ENCODE results near the gene CREBRF.

CREBRF gene, protein sequence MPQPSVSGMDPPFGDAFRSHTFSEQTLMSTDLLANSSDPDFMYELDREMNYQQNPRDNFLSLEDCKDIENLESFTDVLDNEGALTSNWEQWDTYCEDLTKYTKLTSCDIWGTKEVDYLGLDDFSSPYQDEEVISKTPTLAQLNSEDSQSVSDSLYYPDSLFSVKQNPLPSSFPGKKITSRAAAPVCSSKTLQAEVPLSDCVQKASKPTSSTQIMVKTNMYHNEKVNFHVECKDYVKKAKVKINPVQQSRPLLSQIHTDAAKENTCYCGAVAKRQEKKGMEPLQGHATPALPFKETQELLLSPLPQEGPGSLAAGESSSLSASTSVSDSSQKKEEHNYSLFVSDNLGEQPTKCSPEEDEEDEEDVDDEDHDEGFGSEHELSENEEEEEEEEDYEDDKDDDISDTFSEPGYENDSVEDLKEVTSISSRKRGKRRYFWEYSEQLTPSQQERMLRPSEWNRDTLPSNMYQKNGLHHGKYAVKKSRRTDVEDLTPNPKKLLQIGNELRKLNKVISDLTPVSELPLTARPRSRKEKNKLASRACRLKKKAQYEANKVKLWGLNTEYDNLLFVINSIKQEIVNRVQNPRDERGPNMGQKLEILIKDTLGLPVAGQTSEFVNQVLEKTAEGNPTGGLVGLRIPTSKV

DNA sequence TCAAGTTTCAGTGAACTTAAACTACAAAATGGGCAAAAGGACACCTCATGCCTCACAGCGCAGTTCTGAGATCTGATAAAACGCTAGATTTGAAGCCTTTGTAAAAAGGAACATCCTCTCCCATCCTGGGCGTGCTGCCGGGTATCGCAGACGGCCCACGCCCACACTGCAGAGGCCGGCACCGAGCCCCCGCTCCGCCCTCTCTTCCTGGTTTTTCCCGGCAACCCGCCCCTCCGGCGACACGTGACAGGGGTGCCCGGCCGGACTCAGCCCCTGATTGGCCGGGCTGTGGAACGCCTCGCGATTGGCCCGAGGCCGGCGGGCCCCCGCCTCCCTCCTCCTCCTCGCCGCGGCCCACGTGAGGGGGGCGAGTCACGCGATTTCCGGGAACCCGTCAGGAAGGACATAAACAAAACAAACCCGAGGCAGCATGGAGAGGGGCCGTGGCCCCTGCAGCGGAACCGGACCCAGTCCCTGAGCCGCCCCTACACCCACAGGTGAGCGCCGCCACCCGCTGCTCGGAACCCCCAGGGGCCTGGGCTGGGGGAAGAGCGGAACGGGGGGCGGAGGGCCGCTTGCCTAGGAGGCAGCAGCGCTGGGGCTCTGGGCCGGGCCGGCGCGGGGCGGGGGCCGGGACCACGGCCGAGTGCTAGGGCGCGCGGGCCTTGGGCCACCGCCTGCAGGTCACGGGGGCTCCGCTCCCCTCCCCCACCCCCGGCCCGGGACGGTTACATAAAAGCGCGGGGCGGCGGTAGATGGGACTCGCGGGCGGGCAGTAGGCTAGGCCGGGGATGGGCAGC, at the start of gene CREBRF:
TSS of gene CREBRF (plus strand) at position 370 of the 800 bp plus-strand sequence. CDS start 24,424 bp downstream, outside the sequence.
- H3K36me3 ChIP-seq (ENCODE audit: control insufficient read depth in 2 of 2, insufficient read depth in 2 of 2, low read length in 2 of 2) = no peaks in the 10 kb centered on the region
- peak within 1 kb of the TSS; percentile 91 for H3K27ac ChIP-seq (ENCODE audit: low read length)
- peaks cover 9% of the 10 kb centered on the region for H3K4me1 ChIP-seq (ENCODE audit: control insufficient read depth, insufficient read depth, low read length)
- peak within 1 kb of the TSS; percentile 83 to 91 for H3K9ac ChIP-seq (ENCODE audit: low read length in 2 of 2)
- H3K9me3 ChIP-seq (ENCODE audit: control insufficient read depth in 2 of 2, low read length in 2 of 2) = no peaks in the 10 kb centered on the region
- H3K4me3 ChIP-seq (ENCODE audit: low read length in 2 of 2) = peak within 1 kb of the TSS; percentile 95 to 98
- H3K27me3 ChIP-seq (ENCODE audit: control insufficient read depth in 1 of 2, insufficient read depth in 2 of 2, low read length in 2 of 2) = peaks cover 3 to 5% of the 10 kb centered on the region in 2 donors

DNA sequence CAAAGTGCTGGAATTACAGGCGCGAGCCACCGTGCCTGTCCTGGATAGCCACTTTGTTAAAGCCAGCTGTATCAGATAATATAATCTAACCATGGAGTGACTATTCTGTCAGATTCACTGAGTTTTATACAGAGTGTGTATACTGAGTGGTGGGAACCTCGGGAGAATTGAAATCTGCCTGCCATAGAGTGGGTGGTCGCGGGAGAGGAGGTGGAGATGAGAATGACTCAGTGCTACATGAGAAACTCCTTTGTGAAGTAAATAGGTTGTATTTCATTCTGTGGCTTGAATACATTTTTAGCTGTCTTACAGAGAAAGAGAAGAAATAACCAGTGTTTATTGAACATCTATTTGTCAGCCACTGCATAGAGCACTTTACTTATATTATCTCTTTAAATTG, 46.1 kb upstream of the CREBRF start:
- Histone ChIP-seq H3K27ac (ENCODE audit: low read length) (no peak overlapping the region), H3K4me1 (ENCODE audit: control insufficient read depth, insufficient read depth, low read length) (peaks cover 5% of the 10 kb centered on the region), H3K4me3 (ENCODE audit: low read length in 2 of 2) (no peak overlapping the region), H3K9ac (ENCODE audit: low read length in 2 of 2) (no peak overlapping the region), H3K36me3 (ENCODE audit: control insufficient read depth in 2 of 2, insufficient read depth in 2 of 2, low read length in 2 of 2) (no peaks in the 10 kb centered on the region), H3K9me3 (ENCODE audit: control insufficient read depth in 2 of 2, low read length in 2 of 2) (no peaks in the 10 kb centered on the region), H3K27me3 (ENCODE audit: control insufficient read depth in 1 of 2, insufficient read depth in 2 of 2, low read length in 2 of 2) (no peaks in the 10 kb centered on the region)

DNA sequence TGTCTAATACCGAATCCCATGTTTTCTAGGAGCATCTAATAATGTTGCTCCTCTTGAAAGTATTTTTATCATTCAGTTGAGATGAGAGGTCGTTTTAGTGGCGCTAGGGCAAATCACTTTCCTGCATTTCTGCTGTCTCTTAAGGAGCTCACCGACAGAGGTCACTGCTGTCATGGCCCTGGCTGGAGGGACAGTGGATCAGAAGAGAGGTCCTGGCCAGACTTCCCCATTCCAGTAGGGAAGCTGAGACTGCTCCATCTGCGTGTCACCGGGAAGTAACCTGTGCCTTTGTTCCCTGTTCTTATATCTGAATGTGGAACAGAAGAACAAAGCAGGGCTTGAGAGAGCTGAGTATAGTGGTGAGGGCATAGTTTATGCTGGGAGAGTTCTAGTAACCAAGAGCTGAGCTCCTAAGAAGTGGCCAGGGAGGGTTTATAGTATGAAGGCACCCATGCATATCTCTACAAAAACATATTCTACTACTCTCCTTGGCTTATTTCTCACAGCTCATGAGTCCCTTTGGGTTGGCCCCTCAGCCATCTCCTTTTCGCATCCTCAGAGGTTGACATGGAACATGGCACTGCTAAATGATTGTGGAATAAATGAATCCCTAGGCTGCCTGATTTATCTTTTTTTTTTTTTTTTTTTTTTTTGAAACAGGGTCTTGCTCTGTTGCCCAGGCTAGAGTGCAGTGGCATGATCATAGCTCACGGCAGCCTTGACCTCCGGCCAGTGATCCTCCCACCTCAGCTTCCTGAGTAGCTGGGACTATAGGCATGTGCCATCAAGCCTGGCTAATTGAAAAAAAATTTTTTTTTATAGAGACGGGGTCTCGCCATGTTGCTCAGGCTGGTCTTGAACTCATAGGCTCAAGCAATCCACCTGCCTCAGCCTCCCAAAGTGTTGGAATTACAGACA, 45.3 kb upstream of the CREBRF start:
- Histone ChIP-seq H3K4me3 (ENCODE audit: low read length in 2 of 2) (no peak overlapping the region), H3K9me3 (ENCODE audit: control insufficient read depth in 2 of 2, low read length in 2 of 2) (no peaks in the 10 kb centered on the region), H3K9ac (ENCODE audit: low read length in 2 of 2) (no peak overlapping the region), H3K27ac (ENCODE audit: low read length) (no peak overlapping the region), H3K4me1 (ENCODE audit: control insufficient read depth, insufficient read depth, low read length) (peaks cover 9% of the 10 kb centered on the region), H3K36me3 (ENCODE audit: control insufficient read depth in 2 of 2, insufficient read depth in 2 of 2, low read length in 2 of 2) (no peaks in the 10 kb centered on the region), H3K27me3 (ENCODE audit: control insufficient read depth in 1 of 2, insufficient read depth in 2 of 2, low read length in 2 of 2) (no peaks in the 10 kb centered on the region)

DNA sequence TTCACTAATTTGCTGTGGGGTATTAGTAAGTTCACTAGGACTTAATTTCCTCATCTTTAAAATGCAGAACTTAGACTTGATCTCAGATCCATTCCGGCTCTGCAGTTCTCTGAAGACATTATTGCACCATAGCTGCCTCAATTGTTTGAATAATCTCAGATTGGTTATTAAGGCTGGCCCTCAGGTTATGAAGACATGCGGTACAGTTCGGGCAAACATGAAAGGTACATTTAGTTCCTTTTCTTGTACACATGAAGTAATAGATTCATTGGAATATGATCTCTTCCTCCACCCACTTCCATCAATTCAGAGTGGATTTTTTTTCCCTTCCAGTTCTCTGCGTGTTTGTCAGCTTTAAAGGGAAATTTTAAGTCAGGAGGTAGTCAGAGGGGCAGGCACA, 44.6 kb upstream of the CREBRF start:
- H3K9ac ChIP-seq (ENCODE audit: low read length in 2 of 2) = no peak overlapping the region
- H3K4me1 ChIP-seq (ENCODE audit: control insufficient read depth, insufficient read depth, low read length) = peaks cover 13% of the 10 kb centered on the region
- no peaks in the 10 kb centered on the region for H3K27me3 ChIP-seq (ENCODE audit: control insufficient read depth in 1 of 2, insufficient read depth in 2 of 2, low read length in 2 of 2)
- H3K9me3 ChIP-seq (ENCODE audit: control insufficient read depth in 2 of 2, low read length in 2 of 2) = no peaks in the 10 kb centered on the region
- no peak overlapping the region for H3K27ac ChIP-seq (ENCODE audit: low read length)
- no peak overlapping the region for H3K4me3 ChIP-seq (ENCODE audit: low read length in 2 of 2)
- H3K36me3 ChIP-seq (ENCODE audit: control insufficient read depth in 2 of 2, insufficient read depth in 2 of 2, low read length in 2 of 2) = no peaks in the 10 kb centered on the region

DNA sequence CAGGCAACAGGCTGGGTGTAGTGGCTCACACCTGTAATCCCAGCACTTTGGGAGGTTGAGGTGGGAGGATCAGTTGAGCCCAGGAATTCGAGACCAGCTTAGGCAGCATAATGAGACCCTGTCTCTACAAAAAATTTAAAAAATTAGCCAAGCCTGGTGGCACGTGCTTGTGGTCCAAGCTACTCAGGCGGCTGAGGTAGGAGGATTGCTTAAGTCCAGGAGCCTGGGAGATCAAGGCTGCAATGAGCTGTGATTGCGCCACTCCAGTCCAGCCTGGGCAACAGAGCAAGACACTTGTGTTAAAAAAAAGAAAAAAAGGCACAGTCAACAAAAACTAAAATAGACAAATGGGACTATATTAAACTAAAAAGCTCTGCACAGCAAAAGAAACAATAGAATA, 43.3 kb upstream of the CREBRF start:
- Histone ChIP-seq H3K9me3 (ENCODE audit: control insufficient read depth in 2 of 2, low read length in 2 of 2) (no peaks in the 10 kb centered on the region), H3K27ac (ENCODE audit: low read length) (no peak overlapping the region), H3K4me1 (ENCODE audit: control insufficient read depth, insufficient read depth, low read length) (peaks cover 14% of the 10 kb centered on the region), H3K9ac (ENCODE audit: low read length in 2 of 2) (no peak overlapping the region), H3K36me3 (ENCODE audit: control insufficient read depth in 2 of 2, insufficient read depth in 2 of 2, low read length in 2 of 2) (no peaks in the 10 kb centered on the region), H3K27me3 (ENCODE audit: control insufficient read depth in 1 of 2, insufficient read depth in 2 of 2, low read length in 2 of 2) (no peaks in the 10 kb centered on the region), H3K4me3 (ENCODE audit: low read length in 2 of 2) (no peak overlapping the region)

DNA sequence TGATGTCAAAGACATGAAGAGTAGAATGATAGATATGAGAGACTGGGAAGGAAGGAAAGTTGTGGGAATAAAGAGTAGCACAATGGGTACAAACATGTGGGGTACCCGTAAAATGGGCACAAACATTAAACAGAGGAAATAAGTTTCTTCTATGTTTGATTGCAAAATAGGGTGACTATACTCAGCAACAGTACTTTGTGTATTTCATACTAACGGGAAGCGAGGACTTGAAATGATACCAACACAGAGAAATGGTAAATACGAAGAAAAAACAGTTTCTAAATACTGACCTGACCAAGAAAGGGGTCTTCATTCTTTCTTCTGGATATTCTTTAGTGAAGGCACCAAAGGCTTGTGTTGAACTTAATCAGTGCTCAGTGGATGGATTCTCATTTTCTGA, 41.5 kb upstream of the CREBRF start:
- H3K27ac ChIP-seq (ENCODE audit: low read length) = no peak overlapping the region
- H3K9ac ChIP-seq (ENCODE audit: low read length in 2 of 2) = no peak overlapping the region
- no peaks in the 10 kb centered on the region for H3K27me3 ChIP-seq (ENCODE audit: control insufficient read depth in 1 of 2, insufficient read depth in 2 of 2, low read length in 2 of 2)
- peaks cover 12% of the 10 kb centered on the region for H3K4me1 ChIP-seq (ENCODE audit: control insufficient read depth, insufficient read depth, low read length)
- H3K4me3 ChIP-seq (ENCODE audit: low read length in 2 of 2) = no peak overlapping the region
- H3K36me3 ChIP-seq (ENCODE audit: control insufficient read depth in 2 of 2, insufficient read depth in 2 of 2, low read length in 2 of 2) = no peaks in the 10 kb centered on the region
- no peaks in the 10 kb centered on the region for H3K9me3 ChIP-seq (ENCODE audit: control insufficient read depth in 2 of 2, low read length in 2 of 2)

DNA sequence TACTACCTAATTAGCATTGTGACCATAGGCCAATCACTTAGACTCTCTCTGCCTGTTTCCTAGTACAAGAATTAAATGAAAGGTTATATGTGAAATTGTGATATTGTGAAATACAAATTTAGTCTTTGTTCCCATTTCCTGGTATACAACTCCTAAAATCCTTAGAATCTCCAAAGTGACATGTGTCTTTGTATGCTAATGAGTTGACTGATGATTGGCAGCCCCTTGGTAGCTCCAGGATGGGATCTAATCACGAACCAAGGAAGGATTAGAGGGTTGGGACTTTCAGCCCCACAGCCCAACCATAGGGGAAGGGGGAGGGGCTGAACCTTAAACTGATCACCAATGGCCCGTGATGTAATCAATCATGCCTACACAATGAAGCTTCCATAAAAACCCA, 41.0 kb upstream of the CREBRF start:
- Histone ChIP-seq H3K9ac (ENCODE audit: low read length in 2 of 2) (no peak overlapping the region), H3K9me3 (ENCODE audit: control insufficient read depth in 2 of 2, low read length in 2 of 2) (no peaks in the 10 kb centered on the region), H3K27ac (ENCODE audit: low read length) (peak overlapping the region; percentile 76), H3K4me1 (ENCODE audit: control insufficient read depth, insufficient read depth, low read length) (peaks cover 12% of the 10 kb centered on the region), H3K27me3 (ENCODE audit: control insufficient read depth in 1 of 2, insufficient read depth in 2 of 2, low read length in 2 of 2) (no peaks in the 10 kb centered on the region), H3K4me3 (ENCODE audit: low read length in 2 of 2) (no peak overlapping the region), H3K36me3 (ENCODE audit: control insufficient read depth in 2 of 2, insufficient read depth in 2 of 2, low read length in 2 of 2) (no peaks in the 10 kb centered on the region)

DNA sequence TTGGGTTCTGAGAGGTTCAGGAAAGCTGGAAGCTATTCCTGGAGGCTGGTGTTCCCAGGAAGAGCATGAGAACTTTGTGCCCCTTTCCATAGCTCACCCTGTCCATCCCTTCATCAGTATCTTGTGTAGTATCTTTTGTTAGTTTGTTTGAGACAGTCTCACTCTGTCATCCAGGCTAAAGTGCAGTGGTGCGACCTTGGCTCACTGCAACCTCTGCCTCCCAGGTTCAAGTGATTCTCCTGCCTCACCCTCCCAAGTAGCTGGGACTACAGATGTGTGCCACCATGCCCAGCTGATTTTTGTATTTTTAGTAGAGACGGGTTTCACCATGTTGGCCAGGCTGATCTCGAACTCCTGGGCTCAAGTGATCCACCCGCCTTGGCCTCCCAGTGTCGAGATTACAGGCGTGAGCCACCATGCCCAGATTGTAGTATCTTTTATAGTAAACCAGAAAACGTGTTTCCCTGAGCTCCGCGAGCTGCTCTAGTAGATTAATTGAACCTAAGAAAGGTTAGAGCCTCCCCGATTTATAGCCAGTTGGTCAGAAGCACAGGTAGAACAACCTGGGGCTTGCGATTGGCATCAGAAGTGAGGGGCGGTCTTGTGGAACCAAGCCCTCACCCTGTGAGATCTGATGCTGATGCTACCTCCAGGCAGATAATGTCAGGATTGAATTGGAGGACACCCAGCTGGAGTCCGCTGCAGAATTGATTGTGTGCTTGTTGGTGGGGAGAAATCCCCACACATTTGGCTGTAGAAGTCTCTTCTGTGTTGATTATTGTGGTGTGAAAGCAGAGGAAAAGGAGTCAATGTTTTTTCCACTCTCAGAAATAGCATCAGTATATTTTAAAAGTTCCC, 40.3 kb upstream of the CREBRF start:
- Histone ChIP-seq H3K4me1 (ENCODE audit: control insufficient read depth, insufficient read depth, low read length) (peaks cover 12% of the 10 kb centered on the region), H3K36me3 (ENCODE audit: control insufficient read depth in 2 of 2, insufficient read depth in 2 of 2, low read length in 2 of 2) (no peaks in the 10 kb centered on the region), H3K9ac (ENCODE audit: low read length in 2 of 2) (peak overlapping the region; percentile 46 to 60), H3K4me3 (ENCODE audit: low read length in 2 of 2) (peak overlapping the region; percentile 15 to 48), H3K27ac (ENCODE audit: low read length) (peak overlapping the region; percentile 76), H3K9me3 (ENCODE audit: control insufficient read depth in 2 of 2, low read length in 2 of 2) (no peaks in the 10 kb centered on the region), H3K27me3 (ENCODE audit: control insufficient read depth in 1 of 2, insufficient read depth in 2 of 2, low read length in 2 of 2) (no peaks in the 10 kb centered on the region)

DNA sequence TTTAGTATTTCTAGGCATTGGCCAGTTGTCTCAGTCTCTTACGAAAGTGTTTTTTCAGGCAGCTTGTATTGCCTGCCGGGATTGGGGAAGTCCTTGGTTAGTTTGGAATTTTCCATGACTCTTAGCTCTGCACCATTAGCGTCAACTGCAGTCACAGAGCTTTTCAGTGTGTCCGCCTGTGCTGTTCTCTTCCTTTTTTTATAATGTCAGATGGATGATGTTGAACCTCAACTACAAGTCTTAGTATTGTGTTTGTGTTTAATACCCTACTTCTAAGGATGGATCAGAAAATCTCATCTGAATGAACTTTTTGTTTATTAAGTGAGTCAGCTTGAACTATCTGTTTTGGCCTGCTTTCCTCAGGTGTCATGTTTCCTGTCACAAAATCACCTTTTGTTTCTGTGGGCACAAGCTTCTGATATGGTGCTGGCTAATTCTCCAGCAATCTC, 39.5 kb upstream of the CREBRF start:
- Histone ChIP-seq H3K27ac (ENCODE audit: low read length) (peak overlapping the region; percentile 76), H3K36me3 (ENCODE audit: control insufficient read depth in 2 of 2, insufficient read depth in 2 of 2, low read length in 2 of 2) (no peaks in the 10 kb centered on the region), H3K9ac (ENCODE audit: low read length in 2 of 2) (peak overlapping the region; percentile 46 to 60), H3K9me3 (ENCODE audit: control insufficient read depth in 2 of 2, low read length in 2 of 2) (no peaks in the 10 kb centered on the region), H3K4me1 (ENCODE audit: control insufficient read depth, insufficient read depth, low read length) (peaks cover 18% of the 10 kb centered on the region), H3K27me3 (ENCODE audit: control insufficient read depth in 1 of 2, insufficient read depth in 2 of 2, low read length in 2 of 2) (no peaks in the 10 kb centered on the region), H3K4me3 (ENCODE audit: low read length in 2 of 2) (peak overlapping the region; percentile 15 to 48)
